Measurements from ENCODE around the gene DHX58.

DNA sequence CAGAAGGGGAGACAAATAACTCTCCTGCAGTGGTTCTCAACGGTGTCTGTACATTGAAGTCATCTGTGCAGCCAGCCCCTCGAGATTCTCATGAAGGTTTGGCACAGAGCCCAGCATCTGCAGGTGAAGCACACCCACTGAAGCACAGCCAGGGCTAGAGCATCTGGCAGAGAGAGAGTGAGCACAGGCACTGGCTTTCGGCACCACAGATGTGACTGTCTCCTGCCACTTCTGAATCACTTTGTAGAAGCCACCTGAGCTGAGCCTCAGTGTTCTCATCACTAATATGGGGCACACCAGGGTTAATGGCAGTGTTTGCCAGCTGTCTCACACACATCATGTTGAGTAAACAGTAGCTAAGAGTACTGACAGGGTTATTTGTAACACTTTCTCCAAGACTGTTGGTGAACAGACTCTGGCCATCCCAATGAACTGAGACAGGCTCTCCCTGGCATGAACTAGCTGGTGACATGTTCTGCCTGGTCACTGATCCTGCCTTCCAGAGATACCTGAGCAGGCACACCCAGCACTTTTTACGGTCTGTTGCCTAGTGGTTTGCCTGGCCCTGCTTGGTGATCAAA is 21.0 kb upstream of the DHX58 start:
- TF ChIP-seq, protein P1, sequence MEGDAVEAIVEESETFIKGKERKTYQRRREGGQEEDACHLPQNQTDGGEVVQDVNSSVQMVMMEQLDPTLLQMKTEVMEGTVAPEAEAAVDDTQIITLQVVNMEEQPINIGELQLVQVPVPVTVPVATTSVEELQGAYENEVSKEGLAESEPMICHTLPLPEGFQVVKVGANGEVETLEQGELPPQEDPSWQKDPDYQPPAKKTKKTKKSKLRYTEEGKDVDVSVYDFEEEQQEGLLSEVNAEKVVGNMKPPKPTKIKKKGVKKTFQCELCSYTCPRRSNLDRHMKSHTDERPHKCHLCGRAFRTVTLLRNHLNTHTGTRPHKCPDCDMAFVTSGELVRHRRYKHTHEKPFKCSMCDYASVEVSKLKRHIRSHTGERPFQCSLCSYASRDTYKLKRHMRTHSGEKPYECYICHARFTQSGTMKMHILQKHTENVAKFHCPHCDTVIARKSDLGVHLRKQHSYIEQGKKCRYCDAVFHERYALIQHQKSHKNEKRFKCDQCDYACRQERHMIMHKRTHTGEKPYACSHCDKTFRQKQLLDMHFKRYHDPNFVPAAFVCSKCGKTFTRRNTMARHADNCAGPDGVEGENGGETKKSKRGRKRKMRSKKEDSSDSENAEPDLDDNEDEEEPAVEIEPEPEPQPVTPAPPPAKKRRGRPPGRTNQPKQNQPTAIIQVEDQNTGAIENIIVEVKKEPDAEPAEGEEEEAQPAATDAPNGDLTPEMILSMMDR (IDR thresholded peaks at IDR 0.05) = no peak
- TF ChIP-seq POLR2A (IDR thresholded peaks at IDR 0.05) = no peak

Measured in esophagus squamous epithelium (tissue), 4 donors.